Activated naive CD4-positive, alpha-beta T cell treated with anti-CD3 and anti-CD28 coated beads, Interleukin-2, amount 50 U/mL, for 72 hours (primary cell): ENCODE results near the gene RNASE11. TPM values are rescaled to one million over a fixed set of nuclear protein-coding genes. Genes with fewer than 3 reads are reported as not detected.
"Not testable (repeated sequence)": the region's sequence is repeated elsewhere in the genome, so short reads cannot be mapped to it uniquely, and the experiment has no call there.

ENCODE experiments used
- ATAC-seq, 2 donors: fragments of 150-1000 bp; cut with Tn5 transposase; 2 replicates each; pipeline ENCODE4 v1.10.0; 2021; ENCODE audit warnings: mild to moderate bottlenecking in 2 of 2, moderate library complexity in 2 of 2
- DNase-seq, 2 donors: peaks; one replicate each; pipeline ENCODE4 v3.0.0; 2021 to 2022; ENCODE audit warnings: low spot score in 2 of 2
- H3K27ac Mint-ChIP-seq, 2 donors: one replicate each; pipeline ENCODE4 v1.8.0; 2022; ENCODE audit warnings: mild to moderate bottlenecking in 2 of 2, mixed read lengths in 2 of 2
- H3K36me3 Mint-ChIP-seq, 2 donors: one replicate each; pipeline ENCODE4 v1.8.0; 2022; ENCODE audit warnings: mixed read lengths in 2 of 2
- H3K9me3 Mint-ChIP-seq, 2 donors: one replicate each; pipeline ENCODE4 v1.8.0; 2022; ENCODE audit warnings: mixed read lengths in 2 of 2
- total RNA-seq, 2 donors: library from RNA; stranded (reverse); gene quantifications; one replicate each; pipeline ENCODE4 v1.2.3, GENCODE V29; 2022

RNASE11 gene
- total RNA-seq, result not detected

DNA sequence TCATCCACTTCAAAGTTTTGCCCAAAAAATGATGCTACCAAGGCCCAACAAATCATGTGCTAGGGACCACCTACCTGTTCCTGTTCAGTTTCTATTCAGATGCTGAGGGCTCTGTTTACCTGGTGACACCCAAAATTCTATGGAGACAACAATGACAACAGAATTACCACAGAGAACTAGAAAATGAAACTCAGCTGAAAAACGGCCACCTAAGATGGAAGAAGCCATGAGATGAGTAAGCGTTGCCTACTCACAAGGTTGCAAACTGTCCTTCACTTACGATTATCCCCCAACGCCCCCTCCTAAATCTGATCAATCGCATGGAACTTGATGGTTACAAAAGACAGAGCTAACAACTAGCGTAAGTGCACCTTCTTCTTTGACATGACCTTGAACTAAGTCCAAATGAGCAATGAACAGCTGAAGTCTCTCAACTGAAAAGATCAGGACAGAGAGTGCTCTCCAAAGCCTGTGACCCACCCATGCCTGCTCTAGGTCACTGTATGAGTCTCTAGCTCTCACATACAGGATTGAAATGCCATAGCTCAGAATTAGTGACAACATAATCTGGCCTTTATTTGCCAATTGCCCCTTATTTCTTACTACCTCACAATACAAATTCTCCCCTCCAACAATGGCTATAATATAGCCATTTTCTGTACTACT, at the start of gene RNASE11:
RNASE11 (minus strand) TSS at position 513 of the 666 bp plus-strand sequence.
- H3K27ac Mint-ChIP-seq, result no peak within 1 kb of the TSS
- H3K36me3 Mint-ChIP-seq, result no peaks in the 10 kb centered on the region
- ATAC-seq, result peak in 1 of 2 donors; percentile 57
- H3K9me3 Mint-ChIP-seq, result peaks cover 4 to 7% of the 10 kb centered on the region in 2 donors
- no peak for DNase-seq

DNA sequence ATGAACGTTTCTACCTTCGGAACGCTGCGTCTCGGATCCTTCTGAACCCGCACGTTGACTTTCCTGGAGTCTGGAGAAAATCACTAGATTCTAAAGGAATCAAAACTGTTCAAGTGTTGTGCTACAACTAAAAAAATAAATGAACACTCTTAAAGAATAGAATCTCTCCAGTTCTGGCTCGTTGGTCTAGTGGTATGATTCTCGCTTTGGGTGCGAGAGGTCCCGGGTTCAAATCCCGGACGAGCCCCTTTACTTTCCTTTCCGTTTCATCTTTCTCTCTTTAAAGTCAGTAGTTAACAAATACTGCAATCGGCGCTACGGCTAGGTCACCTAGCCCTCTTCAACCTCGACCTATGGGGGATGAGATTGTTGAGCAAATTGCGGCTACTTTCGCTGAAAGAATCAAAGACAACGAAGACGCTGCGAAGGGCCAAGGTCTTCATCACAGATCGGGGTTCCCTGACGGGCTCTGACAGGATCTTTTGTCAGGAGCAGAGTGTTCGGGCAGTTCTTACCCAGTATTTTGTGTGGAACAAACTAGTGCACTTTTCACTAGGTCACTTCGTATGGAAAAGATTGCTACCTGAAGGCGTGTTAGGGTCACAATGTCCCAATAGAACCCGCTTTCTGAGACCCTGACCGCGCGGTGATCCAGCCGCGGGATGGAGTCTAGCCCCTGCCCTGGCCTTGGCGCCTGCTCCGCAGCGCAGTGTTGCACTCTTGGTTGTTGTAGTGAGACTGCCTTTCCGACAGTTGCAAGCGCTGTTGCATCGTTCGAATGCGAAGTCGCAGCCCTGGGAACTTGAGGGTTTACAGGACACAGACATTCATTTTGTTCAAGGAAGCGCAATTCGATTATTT, 45.3 kb upstream of the RNASE11 start:
- DNase-seq, result peak; percentile 65 to 66
- Mint-ChIP-seq H3K36me3 (peaks cover 0 to 8% of the 10 kb centered on the region in 2 donors), H3K9me3 (no peaks in the 10 kb centered on the region), H3K27ac (peak overlapping the region; percentile 97 to 99)
- peak; percentile 83 to 84 for ATAC-seq

GRCh38 chr14:20632448-20632830, 44.6 kb upstream of the RNASE11 start:
- Mint-ChIP-seq H3K36me3 (peaks cover 0 to 8% of the 10 kb centered on the region in 2 donors), H3K9me3 (no peaks in the 10 kb centered on the region), H3K27ac (peak overlapping the region; percentile 97 to 99)
- ATAC-seq (peak; percentile 46 to 59), DNase-seq (peak in 1 of 2 donors; percentile 36)

GRCh38 chr14:20631880-20632389, 44.1 kb upstream of the RNASE11 start:
- ATAC-seq (peak; percentile 7 to 11), DNase-seq (peak in 1 of 2 donors; percentile 11)
- peaks cover 0 to 8% of the 10 kb centered on the region in 2 donors for H3K36me3 Mint-ChIP-seq
- peak overlapping the region in 1 of 2 donors; percentile 97 for H3K27ac Mint-ChIP-seq
- H3K9me3 Mint-ChIP-seq, result no peaks in the 10 kb centered on the region

GRCh38 chr14:20631023-20631879, 43.5 kb upstream of the RNASE11 start:
- Mint-ChIP-seq H3K36me3 (peaks cover 0 to 8% of the 10 kb centered on the region in 2 donors), H3K27ac (peak overlapping the region; percentile 72 to 98), H3K9me3 (no peaks in the 10 kb centered on the region)
- DNase-seq (peak in 1 of 2 donors; percentile 65), ATAC-seq (no peak)

DNA sequence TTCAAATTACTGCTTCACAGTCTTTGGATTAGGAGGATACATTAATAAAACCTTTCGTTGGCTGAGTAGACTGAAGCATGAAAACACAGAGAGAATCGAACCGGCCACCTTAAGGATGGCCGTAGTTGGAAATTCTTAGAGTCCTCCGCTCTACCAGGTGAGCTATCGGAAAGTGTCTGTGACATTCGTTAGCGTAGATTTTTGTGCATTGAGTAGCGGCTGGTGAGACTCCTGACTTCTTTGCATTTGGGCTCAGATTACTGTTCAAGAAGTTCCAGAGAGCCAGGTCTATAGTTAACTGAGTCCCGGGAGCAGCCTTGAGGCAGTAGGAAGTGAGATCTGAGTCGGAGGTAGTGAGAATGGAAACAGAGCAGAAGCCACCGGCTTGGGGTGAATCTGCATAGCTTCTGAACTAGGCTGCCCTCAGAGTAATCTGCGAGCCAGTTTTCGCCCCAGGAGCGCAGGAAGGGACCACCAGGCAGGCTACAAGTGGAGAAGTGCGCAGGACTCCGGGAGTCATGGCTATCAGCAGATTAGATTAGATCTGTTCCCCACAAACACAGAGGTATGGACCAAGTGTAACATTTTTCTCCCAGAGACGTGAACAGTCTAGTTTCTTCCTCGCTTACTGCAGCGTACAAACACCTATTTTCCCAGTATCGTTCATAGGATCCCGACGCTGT, 42.7 kb upstream of the RNASE11 start:
- peak; percentile 12 to 31 for ATAC-seq
- H3K9me3 Mint-ChIP-seq, result no peaks in the 10 kb centered on the region
- peaks cover 0 to 8% of the 10 kb centered on the region in 2 donors for H3K36me3 Mint-ChIP-seq
- peak overlapping the region; percentile 72 to 98 for H3K27ac Mint-ChIP-seq
- no peak for DNase-seq

DNA sequence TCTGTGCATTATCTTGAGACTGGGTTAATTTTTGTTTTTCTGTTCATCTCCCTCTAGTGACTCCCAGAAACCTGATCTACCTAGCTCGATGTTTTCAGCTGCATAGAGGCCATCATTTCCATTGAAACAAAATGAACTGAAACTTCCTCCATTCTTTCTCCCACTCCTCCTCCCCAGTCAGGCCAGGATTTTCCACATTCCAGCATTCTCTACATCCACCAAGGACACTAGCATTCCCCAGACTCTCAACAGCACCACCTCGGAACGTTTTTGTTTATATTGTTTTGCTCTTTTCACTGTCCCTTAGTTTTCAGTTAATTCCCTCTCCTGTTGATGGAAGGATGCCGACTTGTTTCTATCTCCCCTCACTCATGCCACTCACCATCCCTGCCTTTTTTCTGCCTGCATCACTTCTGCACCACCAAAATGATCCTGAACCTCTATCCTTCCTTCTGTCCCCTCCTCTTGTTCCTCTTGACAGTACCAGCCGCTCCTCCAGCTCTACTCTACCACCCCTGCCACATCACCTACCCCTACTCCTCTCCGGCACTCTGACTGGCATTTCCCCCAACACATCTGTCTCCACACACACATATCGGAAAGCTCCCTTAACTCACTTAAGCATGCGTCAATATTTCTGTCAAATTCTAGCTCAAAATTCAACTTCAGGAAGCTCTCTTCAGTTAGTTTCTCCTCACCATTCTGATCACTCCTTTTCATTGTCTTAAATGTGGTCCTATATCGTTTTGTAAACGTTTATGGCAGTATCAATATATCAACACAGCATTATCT, 40.5 kb upstream of the RNASE11 start:
- no peak for ATAC-seq
- H3K36me3 Mint-ChIP-seq, result peaks cover 0 to 8% of the 10 kb centered on the region in 2 donors
- no peak overlapping the region for H3K27ac Mint-ChIP-seq
- DNase-seq, result no peak
- H3K9me3 Mint-ChIP-seq, result no peaks in the 10 kb centered on the region

DNA sequence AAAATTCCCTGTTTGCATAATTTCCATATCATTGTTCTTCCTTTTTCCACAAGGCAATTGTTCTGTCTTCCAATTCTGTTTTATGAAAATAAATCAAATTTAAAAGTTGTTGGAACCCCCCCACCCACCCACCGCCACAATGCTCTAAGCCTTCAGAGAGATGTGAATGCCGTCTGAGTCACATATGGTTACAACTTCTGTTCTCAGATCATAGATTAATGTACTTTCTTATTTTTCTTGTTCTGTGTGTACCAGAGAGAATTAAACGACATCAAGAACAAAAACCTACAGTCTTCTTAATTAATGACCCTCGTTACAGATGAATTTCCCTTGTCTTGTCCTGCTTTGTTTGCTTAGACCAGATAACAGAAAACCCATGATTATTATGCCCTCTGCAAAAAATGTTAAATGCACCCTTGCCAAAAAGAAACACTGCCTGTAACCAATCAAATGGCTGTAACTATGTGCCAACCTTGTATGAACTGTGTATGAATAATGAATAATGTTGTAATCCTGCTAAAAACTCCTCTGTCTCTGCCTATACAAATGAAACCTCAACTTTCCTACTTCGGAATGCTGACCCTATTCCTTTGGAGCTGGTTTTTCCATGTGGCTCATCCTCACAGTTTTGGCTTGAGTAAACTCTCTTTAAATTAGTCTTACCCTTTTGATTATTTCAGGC, 39.7 kb upstream of the RNASE11 start:
- Mint-ChIP-seq H3K36me3 (peaks cover 0 to under 1% of the 10 kb centered on the region in 2 donors), H3K27ac (no peak overlapping the region), H3K9me3 (no peaks in the 10 kb centered on the region)
- no peak for ATAC-seq
- DNase-seq, result no peak

DNA sequence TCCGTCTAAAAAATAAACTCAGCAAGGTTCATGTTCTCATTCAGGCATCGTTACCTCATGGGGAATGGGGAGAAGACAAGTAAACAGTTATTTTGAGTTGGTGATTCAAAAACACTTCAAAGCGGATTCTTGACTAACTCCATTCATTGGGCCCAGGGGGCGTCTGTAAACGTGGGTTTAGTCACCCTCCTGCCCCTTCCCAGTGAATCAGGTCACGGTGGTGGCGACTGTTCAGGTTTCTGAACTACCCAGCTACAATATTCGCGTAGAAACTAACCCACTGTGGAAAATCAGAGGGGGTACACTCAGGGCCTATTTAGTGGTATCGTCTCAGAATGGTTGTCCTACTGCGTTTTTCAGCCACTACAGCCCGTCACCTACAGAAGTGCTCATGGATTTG, 38.5 kb upstream of the RNASE11 start:
- Mint-ChIP-seq H3K9me3 (no peaks in the 10 kb centered on the region), H3K27ac (no peak overlapping the region), H3K36me3 (peaks cover 0 to 6% of the 10 kb centered on the region in 2 donors)
- ATAC-seq, result peak; percentile 24 to 30
- no peak for DNase-seq

DNA sequence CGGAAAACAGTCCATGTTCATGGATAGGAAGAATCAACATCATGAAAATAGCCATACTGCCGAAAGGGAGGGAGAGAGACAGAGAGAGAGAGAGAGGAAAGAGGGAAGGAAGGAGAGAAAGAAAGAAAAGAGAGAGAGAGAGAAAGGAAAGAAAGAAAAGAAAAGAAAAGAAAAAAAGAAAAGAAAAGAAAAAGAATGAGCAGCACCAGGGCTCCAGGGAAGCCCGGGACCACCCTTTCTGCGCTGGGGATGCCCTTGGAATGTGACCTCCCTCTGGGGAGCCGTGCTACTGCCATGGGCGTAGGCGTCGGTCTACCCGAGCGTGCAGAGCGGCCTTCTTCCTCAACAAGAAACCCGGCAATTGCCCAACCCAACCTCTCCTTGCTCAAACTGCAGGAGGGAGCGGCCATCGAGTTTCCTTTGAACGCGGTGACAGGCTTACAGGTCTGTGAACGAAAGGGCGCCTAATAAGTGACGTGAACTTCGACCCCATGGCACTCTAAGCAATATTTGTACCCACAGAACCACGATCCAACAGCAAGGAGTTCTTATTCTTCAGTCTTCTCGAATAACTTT, 36.8 kb upstream of the RNASE11 start:
- ATAC-seq (peak; percentile 30 to 42), DNase-seq (peak in 1 of 2 donors; percentile 39)
- peaks cover 0 to 6% of the 10 kb centered on the region in 2 donors for H3K36me3 Mint-ChIP-seq
- H3K27ac Mint-ChIP-seq, result peak overlapping the region; percentile 90 to 98
- H3K9me3 Mint-ChIP-seq, result no peaks in the 10 kb centered on the region

DNA sequence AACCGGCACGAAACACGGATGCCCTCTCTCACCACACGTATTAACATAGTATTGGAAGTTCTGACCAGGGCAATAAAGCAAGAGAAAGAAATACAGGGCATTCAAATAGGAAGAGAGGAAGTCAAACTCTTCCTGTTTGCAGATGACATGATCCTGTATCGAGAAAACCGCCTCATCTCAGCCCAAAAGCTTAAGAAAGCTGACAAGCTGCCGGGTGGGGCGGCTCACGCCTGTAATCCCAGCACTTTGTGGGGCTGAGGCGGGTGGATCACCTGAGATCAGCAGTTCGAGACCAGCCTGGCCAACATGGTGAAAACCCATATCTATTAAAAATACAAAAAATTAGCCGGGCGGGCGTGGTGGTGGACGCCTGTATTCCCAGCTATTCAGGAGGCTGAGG, 36.0 kb upstream of the RNASE11 start:
- ATAC-seq (no peak), DNase-seq (no peak)
- Mint-ChIP-seq H3K36me3 (peaks cover 0 to 6% of the 10 kb centered on the region in 2 donors), H3K9me3 (no peaks in the 10 kb centered on the region), H3K27ac (peak overlapping the region in 1 of 2 donors; percentile 90)

DNA sequence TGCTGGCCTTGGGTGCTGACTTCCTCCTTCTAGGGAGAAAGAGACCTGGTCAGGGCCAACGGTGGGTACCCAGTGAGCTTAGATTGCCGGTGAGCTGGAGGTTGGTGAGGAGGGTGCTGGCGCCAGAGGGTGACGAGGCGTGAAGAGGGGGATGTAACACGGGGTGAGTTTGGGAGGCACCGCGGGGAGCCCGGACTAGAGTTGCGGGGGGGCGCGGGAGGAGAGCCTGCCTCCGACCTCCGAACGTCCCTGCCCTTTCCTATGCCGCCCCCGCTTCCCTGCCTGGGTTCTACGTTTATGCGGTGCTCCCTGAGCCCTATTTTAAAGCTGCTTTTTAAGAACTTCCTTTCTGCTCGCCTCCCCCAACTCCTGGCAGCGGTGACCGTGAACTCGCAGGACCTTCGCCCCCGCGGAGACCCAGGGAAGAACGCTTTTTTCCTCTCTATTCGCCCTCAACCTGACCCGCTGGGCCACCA, 35.1 kb upstream of the RNASE11 start:
- H3K9me3 Mint-ChIP-seq, result no peaks in the 10 kb centered on the region
- H3K36me3 Mint-ChIP-seq, result peaks cover 0 to 6% of the 10 kb centered on the region in 2 donors
- DNase-seq, result no peak
- no peak overlapping the region for H3K27ac Mint-ChIP-seq
- peak in 1 of 2 donors; percentile 13 for ATAC-seq

DNA sequence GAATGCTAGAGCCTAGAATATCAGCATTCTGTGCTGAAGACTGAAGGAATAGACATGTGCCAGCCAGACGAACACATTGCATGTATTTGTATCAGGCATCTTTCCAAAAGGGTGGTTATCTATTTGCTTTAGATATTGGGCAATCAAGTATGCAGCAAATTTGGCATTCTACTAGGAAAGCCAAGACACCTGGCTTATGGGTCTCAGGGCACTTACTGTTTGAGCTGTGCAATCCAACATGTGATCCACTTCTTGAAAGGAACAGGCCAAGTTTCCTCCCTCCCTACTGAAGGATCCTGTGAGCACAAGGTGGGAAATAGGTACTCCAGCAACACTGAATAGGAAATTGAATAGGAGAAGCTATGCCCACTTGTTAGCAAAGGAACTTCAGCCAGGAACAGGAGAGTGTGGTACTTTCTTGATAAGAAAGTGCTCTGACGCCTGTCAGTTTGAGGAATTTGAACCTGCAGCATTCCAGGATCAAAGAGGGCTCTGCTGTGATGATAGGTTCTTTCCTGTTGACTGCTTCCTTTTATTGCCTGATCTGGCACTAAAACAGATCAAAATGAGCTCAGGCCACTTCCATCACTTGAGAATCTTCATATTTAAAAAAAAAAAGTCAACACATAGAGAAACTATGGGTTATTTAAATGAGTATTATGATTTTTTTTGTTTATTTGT, 33.1 kb upstream of the RNASE11 start:
- H3K36me3 Mint-ChIP-seq, result peaks cover 0 to 6% of the 10 kb centered on the region in 2 donors
- no peaks in the 10 kb centered on the region for H3K9me3 Mint-ChIP-seq
- no peak for DNase-seq
- H3K27ac Mint-ChIP-seq, result no peak overlapping the region
- no peak for ATAC-seq

DNA sequence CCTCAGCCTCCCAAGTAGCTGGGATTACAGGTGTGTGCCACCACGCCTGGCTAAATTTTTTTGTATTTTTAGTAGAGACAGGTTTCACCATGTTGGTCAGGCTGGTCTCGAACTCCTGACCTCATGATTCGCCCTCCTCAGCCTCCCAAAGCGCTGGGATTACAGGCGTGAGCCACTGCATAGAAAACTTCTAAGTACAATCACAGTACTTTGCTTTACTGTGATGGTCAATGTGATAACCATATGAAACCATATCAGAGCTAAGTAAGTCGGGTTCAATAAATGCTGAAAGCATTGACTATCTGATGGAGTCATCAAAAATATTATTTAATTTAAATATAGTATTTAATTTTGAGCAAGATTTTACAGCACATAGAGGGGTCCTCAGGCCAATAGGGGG, 31.9 kb upstream of the RNASE11 start:
- ATAC-seq, H3K9me3 Mint-ChIP-seq: not testable (repeated sequence)

More for the DNA sequence above, 31.9 kb upstream of the RNASE11 start:
- not testable (repeated sequence) for DNase-seq, H3K36me3 Mint-ChIP-seq, H3K27ac Mint-ChIP-seq
